AG20443 (cell line): ENCODE measurements around the gene C10orf95.

Experiments
- DNase-seq: peaks from one replicate; pipeline ENCODE4 v3.0.0; 2012; ENCODE audit warnings: low spot score, mixed read lengths

The C10orf95 gene

GRCh38 chr10:102401735-102402511 lies 49.4 kb downstream of the C10orf95 start:
- DNase-seq: no peak

DNA sequence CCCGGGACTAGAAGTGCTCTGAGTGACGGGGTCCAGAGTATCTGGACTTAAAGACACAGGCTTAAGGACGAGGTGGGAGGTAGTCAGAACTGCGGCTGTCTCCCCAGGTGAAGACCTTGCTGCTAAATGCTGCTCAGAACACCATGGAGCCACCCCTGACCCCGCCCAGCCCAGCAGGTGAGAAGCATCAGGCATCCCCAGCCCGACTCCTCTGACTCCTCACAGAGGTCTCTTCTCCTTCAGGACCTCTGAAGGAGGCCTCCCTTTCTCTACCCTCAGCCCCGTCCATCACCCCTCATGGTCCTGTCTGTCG lies 50.0 kb downstream of the C10orf95 start:
- no peak for DNase-seq

DNA sequence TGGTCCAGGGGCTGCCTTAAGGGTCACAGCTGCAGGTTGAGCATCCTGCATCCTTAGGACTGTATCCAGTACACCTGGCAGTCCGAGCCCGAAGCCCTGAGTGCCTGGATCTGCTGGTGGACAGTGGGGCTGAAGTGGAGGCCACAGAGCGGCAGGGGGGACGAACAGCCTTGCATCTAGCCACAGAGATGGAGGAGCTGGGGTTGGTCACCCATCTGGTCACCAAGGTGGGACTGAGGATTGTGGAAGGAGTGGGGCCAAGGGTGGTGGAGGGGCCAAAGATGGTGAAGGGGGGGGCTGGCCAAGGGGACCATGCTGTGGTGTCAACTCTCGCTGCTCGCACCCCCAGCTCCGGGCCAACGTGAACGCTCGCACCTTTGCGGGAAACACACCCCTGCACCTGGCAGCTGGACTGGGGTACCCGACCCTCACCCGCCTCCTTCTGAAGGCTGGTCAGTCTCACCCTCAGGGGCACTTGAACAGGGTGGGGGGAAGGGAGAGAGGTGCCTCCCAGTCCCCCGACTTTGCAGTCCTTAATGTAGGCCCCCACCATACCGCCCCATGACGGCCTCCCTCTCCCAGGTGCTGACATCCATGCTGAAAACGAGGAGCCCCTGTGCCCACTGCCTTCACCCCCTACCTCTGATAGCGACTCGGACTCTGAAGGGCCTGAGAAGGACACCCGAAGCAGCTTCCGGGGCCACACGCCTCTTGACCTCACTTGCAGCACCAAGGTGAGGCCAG lies 50.6 kb downstream of the C10orf95 start:
- no peak for DNase-seq

DNA sequence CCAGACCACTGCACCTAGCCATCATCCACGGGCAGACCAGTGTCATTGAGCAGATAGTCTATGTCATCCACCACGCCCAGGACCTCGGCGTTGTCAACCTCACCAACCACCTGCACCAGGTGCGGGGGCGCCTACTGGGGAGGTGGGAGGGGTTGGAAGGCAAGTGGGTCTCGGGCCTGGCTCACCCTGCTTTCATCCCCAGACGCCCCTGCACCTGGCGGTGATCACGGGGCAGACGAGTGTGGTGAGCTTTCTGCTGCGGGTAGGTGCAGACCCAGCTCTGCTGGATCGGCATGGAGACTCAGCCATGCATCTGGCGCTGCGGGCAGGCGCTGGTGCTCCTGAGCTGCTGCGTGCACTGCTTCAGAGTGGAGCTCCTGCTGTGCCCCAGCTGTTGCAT lies 51.3 kb downstream of the C10orf95 start:
- no peak for DNase-seq
